ENCODE measurements around the gene RBBP5. TPM values are rescaled to one million over a fixed set of nuclear protein-coding genes. Genes with fewer than 3 reads are reported as not detected.

RBBP5 gene
- total and polyA plus RNA-seq, 2 experiments from 2014 or later, result 14.1 to 26.5 TPM

- TF ChIP-seq, protein P1, sequence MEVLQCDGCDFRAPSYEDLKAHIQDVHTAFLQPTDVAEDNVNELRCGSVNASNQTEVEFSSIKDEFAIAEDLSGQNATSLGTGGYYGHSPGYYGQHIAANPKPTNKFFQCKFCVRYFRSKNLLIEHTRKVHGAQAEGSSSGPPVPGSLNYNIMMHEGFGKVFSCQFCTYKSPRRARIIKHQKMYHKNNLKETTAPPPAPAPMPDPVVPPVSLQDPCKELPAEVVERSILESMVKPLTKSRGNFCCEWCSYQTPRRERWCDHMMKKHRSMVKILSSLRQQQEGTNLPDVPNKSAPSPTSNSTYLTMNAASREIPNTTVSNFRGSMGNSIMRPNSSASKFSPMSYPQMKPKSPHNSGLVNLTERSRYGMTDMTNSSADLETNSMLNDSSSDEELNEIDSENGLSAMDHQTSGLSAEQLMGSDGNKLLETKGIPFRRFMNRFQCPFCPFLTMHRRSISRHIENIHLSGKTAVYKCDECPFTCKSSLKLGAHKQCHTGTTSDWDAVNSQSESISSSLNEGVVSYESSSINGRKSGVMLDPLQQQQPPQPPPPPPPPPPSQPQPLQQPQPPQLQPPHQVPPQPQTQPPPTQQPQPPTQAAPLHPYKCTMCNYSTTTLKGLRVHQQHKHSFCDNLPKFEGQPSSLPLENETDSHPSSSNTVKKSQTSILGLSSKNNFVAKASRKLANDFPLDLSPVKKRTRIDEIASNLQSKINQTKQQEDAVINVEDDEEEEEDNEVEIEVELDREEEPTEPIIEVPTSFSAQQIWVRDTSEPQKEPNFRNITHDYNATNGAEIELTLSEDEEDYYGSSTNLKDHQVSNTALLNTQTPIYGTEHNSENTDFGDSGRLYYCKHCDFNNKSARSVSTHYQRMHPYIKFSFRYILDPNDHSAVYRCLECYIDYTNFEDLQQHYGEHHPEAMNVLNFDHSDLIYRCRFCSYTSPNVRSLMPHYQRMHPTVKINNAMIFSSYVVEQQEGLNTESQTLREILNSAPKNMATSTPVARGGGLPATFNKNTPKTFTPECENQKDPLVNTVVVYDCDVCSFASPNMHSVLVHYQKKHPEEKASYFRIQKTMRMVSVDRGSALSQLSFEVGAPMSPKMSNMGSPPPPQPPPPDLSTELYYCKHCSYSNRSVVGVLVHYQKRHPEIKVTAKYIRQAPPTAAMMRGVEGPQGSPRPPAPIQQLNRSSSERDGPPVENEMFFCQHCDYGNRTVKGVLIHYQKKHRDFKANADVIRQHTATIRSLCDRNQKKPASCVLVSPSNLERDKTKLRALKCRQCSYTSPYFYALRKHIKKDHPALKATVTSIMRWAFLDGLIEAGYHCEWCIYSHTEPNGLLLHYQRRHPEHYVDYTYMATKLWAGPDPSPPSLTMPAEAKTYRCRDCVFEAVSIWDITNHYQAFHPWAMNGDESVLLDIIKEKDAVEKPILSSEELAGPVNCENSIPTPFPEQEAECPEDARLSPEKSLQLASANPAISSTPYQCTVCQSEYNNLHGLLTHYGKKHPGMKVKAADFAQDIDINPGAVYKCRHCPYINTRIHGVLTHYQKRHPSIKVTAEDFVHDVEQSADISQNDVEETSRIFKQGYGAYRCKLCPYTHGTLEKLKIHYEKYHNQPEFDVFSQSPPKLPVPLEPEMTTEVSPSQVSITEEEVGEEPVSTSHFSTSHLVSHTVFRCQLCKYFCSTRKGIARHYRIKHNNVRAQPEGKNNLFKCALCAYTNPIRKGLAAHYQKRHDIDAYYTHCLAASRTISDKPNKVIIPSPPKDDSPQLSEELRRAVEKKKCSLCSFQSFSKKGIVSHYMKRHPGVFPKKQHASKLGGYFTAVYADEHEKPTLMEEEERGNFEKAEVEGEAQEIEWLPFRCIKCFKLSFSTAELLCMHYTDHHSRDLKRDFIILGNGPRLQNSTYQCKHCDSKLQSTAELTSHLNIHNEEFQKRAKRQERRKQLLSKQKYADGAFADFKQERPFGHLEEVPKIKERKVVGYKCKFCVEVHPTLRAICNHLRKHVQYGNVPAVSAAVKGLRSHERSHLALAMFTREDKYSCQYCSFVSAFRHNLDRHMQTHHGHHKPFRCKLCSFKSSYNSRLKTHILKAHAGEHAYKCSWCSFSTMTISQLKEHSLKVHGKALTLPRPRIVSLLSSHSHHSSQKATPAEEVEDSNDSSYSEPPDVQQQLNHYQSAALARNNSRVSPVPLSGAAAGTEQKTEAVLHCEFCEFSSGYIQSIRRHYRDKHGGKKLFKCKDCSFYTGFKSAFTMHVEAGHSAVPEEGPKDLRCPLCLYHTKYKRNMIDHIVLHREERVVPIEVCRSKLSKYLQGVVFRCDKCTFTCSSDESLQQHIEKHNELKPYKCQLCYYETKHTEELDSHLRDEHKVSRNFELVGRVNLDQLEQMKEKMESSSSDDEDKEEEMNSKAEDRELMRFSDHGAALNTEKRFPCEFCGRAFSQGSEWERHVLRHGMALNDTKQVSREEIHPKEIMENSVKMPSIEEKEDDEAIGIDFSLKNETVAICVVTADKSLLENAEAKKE (CRISPR knock-in tag; IDR thresholded peaks at IDR 0.05), result no peak
- TF ChIP-seq NANOG (IDR thresholded peaks at IDR 0.05; ENCODE audit: borderline replicate concordance) (no peak), JUNB (IDR thresholded peaks at IDR 0.05; ENCODE audit: unreplicated experiment) (no peak), POLR2AphosphoS5 (IDR thresholded peaks at IDR 0.05; ENCODE audit: low read depth) (no peak)
Observed at GRCh38 chr1:205133287-205133686, 11.5 kb upstream of the RBBP5 start (continued).

DNA sequence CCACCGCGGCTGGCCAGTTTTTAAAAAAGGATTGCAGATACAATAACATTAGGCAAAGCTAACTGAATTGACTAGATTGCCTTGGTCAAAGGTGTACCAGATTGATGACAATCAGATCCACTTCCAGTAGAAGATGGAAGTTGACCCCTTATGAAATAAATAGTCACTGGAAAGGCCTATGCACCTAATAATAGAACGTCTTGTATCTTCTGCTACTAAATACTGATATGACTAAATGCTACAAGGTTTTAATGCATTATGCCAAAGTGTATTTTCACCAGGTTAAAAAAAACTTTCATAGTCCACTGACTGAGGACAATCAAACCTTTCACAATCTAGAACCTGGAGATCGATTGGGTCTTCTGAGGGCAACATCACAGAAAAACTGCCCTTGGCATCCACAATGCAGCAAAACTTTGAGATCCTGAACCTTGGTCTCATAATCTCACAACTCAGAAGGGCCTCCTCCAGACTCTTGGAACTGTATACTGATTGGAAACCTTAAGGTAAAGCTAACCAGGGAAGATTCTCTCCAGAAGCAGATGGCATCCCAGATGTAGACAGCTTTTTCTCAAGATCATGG, 7.8 kb upstream of the RBBP5 start:
- Histone ChIP-seq H2AFZ (no peak overlapping the region), H3K79me2 (replicated peaks; ENCODE audit: insufficient read depth) (no peaks in the 10 kb centered on the region), H3K27me3 (ENCODE audit: insufficient read depth) (no peaks in the 10 kb centered on the region), H3K27ac (ENCODE audit: low read depth) (no peak overlapping the region), H3K4me3 (no peak overlapping the region), H3K9me2 (ENCODE audit: insufficient read depth) (no peaks in the 10 kb centered on the region), H3K36me3 (ENCODE audit: insufficient read depth) (no peaks in the 10 kb centered on the region), H3K4me1 (ENCODE audit: insufficient read depth) (no peaks in the 10 kb centered on the region), H3F3A (replicated peaks; ENCODE audit: low read depth) (no peaks in the 10 kb centered on the region), H4K20me1 (replicated peaks; ENCODE audit: insufficient read depth) (no peaks in the 10 kb centered on the region), H3K4me2 (no peak overlapping the region)
- no peak overlapping the region for H3K27ac Mint-ChIP-seq
- ATAC-seq (no peak), DNase-seq (ENCODE audit: low spot score) (no peak)
- no peaks in the 10 kb centered on the region for H3K4me1 Mint-ChIP-seq
- H3K9me3 Mint-ChIP-seq, result no peaks in the 10 kb centered on the region
- peaks cover 1% of the 10 kb centered on the region for H3K27me3 Mint-ChIP-seq (ENCODE audit: insufficient read depth, low read depth, poor library complexity)
- no peak overlapping the region for H3K4me3 Mint-ChIP-seq
- no peaks in the 10 kb centered on the region for H3K36me3 Mint-ChIP-seq (ENCODE audit: low read depth)
- TF ChIP-seq POLR2AphosphoS5 (IDR thresholded peaks at IDR 0.05; ENCODE audit: low read depth), result no peak
- no peak for TF ChIP-seq EZH2phosphoT487 (IDR thresholded peaks at IDR 0.05; ENCODE audit: unreplicated experiment)
- no peak for TF ChIP-seq CREB1 (CRISPR knock-in tag; IDR thresholded peaks at IDR 0.05; ENCODE audit: low read depth)
- no peak for TF ChIP-seq EZH2 (IDR thresholded peaks at IDR 0.05; ENCODE audit: low read depth, unreplicated experiment)
- TF ChIP-seq ZNF331 (CRISPR knock-in tag; IDR thresholded peaks at IDR 0.05; ENCODE audit: low read depth), result no peak
- no peak for TF ChIP-seq ZNF114 (CRISPR knock-in tag; IDR thresholded peaks at IDR 0.05)
- no peak for TF ChIP-seq JUNB (IDR thresholded peaks at IDR 0.05; ENCODE audit: unreplicated experiment)
- TF ChIP-seq, protein P2, sequence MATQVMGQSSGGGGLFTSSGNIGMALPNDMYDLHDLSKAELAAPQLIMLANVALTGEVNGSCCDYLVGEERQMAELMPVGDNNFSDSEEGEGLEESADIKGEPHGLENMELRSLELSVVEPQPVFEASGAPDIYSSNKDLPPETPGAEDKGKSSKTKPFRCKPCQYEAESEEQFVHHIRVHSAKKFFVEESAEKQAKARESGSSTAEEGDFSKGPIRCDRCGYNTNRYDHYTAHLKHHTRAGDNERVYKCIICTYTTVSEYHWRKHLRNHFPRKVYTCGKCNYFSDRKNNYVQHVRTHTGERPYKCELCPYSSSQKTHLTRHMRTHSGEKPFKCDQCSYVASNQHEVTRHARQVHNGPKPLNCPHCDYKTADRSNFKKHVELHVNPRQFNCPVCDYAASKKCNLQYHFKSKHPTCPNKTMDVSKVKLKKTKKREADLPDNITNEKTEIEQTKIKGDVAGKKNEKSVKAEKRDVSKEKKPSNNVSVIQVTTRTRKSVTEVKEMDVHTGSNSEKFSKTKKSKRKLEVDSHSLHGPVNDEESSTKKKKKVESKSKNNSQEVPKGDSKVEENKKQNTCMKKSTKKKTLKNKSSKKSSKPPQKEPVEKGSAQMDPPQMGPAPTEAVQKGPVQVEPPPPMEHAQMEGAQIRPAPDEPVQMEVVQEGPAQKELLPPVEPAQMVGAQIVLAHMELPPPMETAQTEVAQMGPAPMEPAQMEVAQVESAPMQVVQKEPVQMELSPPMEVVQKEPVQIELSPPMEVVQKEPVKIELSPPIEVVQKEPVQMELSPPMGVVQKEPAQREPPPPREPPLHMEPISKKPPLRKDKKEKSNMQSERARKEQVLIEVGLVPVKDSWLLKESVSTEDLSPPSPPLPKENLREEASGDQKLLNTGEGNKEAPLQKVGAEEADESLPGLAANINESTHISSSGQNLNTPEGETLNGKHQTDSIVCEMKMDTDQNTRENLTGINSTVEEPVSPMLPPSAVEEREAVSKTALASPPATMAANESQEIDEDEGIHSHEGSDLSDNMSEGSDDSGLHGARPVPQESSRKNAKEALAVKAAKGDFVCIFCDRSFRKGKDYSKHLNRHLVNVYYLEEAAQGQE (IDR thresholded peaks at IDR 0.05; ENCODE audit: unreplicated experiment), result no peak
- no peak for TF ChIP-seq NANOG (IDR thresholded peaks at IDR 0.05; ENCODE audit: borderline replicate concordance)
- TF ChIP-seq STAT1 (IDR thresholded peaks at IDR 0.05; ENCODE audit: unreplicated experiment), result no peak
- TF ChIP-seq CTCF (conservative IDR thresholded peaks at IDR 0.05; ENCODE audit: low read depth in 2 of 2), result no peak
